HG03432 (cell line): ENCODE data around the gene TXNDC17.
"Not testable (repeated sequence)": the region's sequence is repeated elsewhere in the genome, so short reads cannot be mapped to it uniquely, and the experiment has no call there.

ENCODE experiments used
- ATAC-seq: cut with Tn5 transposase; IDR thresholded peaks from one replicate; pipeline ENCODE4 v1.9.1; 2021; ENCODE audit warnings: mild to moderate bottlenecking, moderate library complexity; ENCODE audit not compliant: unreplicated experiment

TXNDC17 gene

GRCh38 chr17:6640536-6641246 lies at the start of gene TXNDC17, which contains the start of gene KIAA0753:
TSS of gene TXNDC17 (plus strand) at chr17:6641060. CDS start at chr17:6641083, 23 bp downstream.
TSS of gene KIAA0753 (minus strand) at chr17:6640711. CDS start at chr17:6635103, 5,608 bp downstream.
- ATAC-seq, result peak; percentile 83

- ATAC-seq, result no peak
Observed at GRCh38 chr17:6591599-6592158, 49.2 kb upstream of the TXNDC17 start.

- ATAC-seq, result no peak
Observed at GRCh38 chr17:6592173-6592572, 48.7 kb upstream of the TXNDC17 start.

- ATAC-seq, result not testable (repeated sequence)
Observed at GRCh38 chr17:6593371-6593770, 47.5 kb upstream of the TXNDC17 start.

GRCh38 chr17:6596081-6596480 lies 44.8 kb upstream of the TXNDC17 start:
- ATAC-seq, result no peak

- ATAC-seq, result no peak
Observed at GRCh38 chr17:6596511-6596910, 44.3 kb upstream of the TXNDC17 start.

GRCh38 chr17:6596941-6597340 lies 43.9 kb upstream of the TXNDC17 start:
- no peak for ATAC-seq

GRCh38 chr17:6597727-6598126 lies 43.1 kb upstream of the TXNDC17 start:
- no peak for ATAC-seq

GRCh38 chr17:6599364-6599763 lies 41.5 kb upstream of the TXNDC17 start:
- no peak for ATAC-seq

GRCh38 chr17:6602141-6602540 lies 38.7 kb upstream of the TXNDC17 start:
- ATAC-seq, result no peak

- ATAC-seq, result no peak
Observed at GRCh38 chr17:6603744-6604325, 37.0 kb upstream of the TXNDC17 start.

GRCh38 chr17:6605142-6605541 lies 35.7 kb upstream of the TXNDC17 start:
- ATAC-seq, result no peak

- no peak for ATAC-seq
Observed at GRCh38 chr17:6608321-6608720, 32.5 kb upstream of the TXNDC17 start.

- no peak for ATAC-seq
Observed at GRCh38 chr17:6610011-6610410, 30.8 kb upstream of the TXNDC17 start.

GRCh38 chr17:6611231-6611630 lies 29.6 kb upstream of the TXNDC17 start:
- no peak for ATAC-seq

GRCh38 chr17:6623941-6624340 lies 16.9 kb upstream of the TXNDC17 start:
- ATAC-seq, result no peak

GRCh38 chr17:6626616-6627015 lies 14.2 kb upstream of the TXNDC17 start:
- ATAC-seq, result no peak

GRCh38 chr17:6627019-6627418 lies 13.8 kb upstream of the TXNDC17 start:
- ATAC-seq, result no peak

- ATAC-seq, result no peak
Observed at GRCh38 chr17:6630390-6630789, 10.5 kb upstream of the TXNDC17 start.

GRCh38 chr17:6632530-6632929 lies 8.3 kb upstream of the TXNDC17 start:
- ATAC-seq, result no peak

- ATAC-seq, result no peak
Observed at GRCh38 chr17:6633263-6633662, 7.6 kb upstream of the TXNDC17 start.

GRCh38 chr17:6636105-6636504 lies 4.8 kb upstream of the TXNDC17 start:
- ATAC-seq, result no peak
